WTC11 (cell line): ENCODE data around the gene HCN1. TPM values are rescaled to one million over a fixed set of nuclear protein-coding genes. Genes with fewer than 3 reads are reported as not detected.
"Not testable (repeated sequence)": the region's sequence is repeated elsewhere in the genome, so short reads cannot be mapped to it uniquely, and the experiment has no call there.

Source experiments
- ATAC-seq: fragments of 200-7000 bp; cut with Tn5 transposase; 2 replicates; pipeline ENCODE4 v1.10.0; 2021; ENCODE audit warnings: mild to moderate bottlenecking, moderate library complexity
- CTCF ChIA-PET: fragments of 300-600 bp; sonication (Branson Sonifier 250); formaldehyde crosslinking; loops from one replicate; lab custom pipeline; 2021; ENCODE audit warnings: antibody characterized with exemption; lab: Charles Lee
- POLR2A ChIA-PET: fragments of 350-600 bp; sonication (Branson Sonifier 250); formaldehyde crosslinking; loops from one replicate; lab custom pipeline; 2021; ENCODE audit warnings: antibody characterized with exemption; lab: Charles Lee
- DNase-seq: peaks from one replicate; pipeline ENCODE4 v3.0.0; 2021; ENCODE audit warnings: low spot score
- H3K27ac Mint-ChIP-seq: 2 replicates; pipeline ENCODE4 v1.8.0; 2021; ENCODE audit warnings: mixed read lengths
- H3K27me3 Mint-ChIP-seq: 2 replicates; pipeline ENCODE4 v1.8.0; 2021; ENCODE audit warnings: low read depth, mild to moderate bottlenecking, moderate library complexity, mixed read lengths
- H3K36me3 Mint-ChIP-seq: 2 replicates; pipeline ENCODE4 v1.8.0; 2021; ENCODE audit warnings: mixed read lengths
- H3K4me1 Mint-ChIP-seq: 2 replicates; pipeline ENCODE4 v1.8.0; 2022; ENCODE audit warnings: mixed read lengths
- H3K4me3 Mint-ChIP-seq: 2 replicates; pipeline ENCODE4 v1.8.0; 2021; ENCODE audit warnings: mild to moderate bottlenecking, moderate library complexity, mixed read lengths
- H3K9me3 Mint-ChIP-seq: 2 replicates; pipeline ENCODE4 v1.8.0; 2021; ENCODE audit warnings: mixed read lengths
- ATF3 ChIP-seq: sonication (generic); formaldehyde crosslinking; conservative IDR thresholded peaks from 2 replicates; pipeline ENCODE4 v1.8.1; 2022; ENCODE audit warnings: mild to moderate bottlenecking, missing genetic modification reagents
- CTCF ChIP-seq: fragments of 200-600 bp; IDR thresholded peaks from 2 replicates; pipeline ENCODE4 v1.8.0; 2022; ENCODE audit warnings: antibody characterized with exemption
- E2F4 ChIP-seq: sonication (generic); formaldehyde crosslinking; IDR thresholded peaks from 2 replicates; pipeline ENCODE4 v1.8.1; 2022; ENCODE audit warnings: low read depth, mild to moderate bottlenecking, moderate library complexity, missing genetic modification reagents, borderline replicate concordance
- E2F5 ChIP-seq: sonication (generic); formaldehyde crosslinking; IDR thresholded peaks from 2 replicates; pipeline ENCODE4 v1.8.1; 2022; ENCODE audit warnings: mild to moderate bottlenecking, moderate library complexity, missing genetic modification reagents
- ELF4 ChIP-seq: sonication (generic); formaldehyde crosslinking; IDR thresholded peaks from 2 replicates; pipeline ENCODE4 v1.8.1; 2022; ENCODE audit warnings: low read depth, mild to moderate bottlenecking, moderate library complexity, missing genetic modification reagents
- JAZF1 ChIP-seq: fragments of 250-450 bp; sonication (Bioruptor Pico); IDR thresholded peaks from 2 replicates; pipeline ENCODE4 v1.9.0; 2021; ENCODE audit warnings: moderate library complexity, mild to moderate bottlenecking, inconsistent platforms
- NFYB ChIP-seq: sonication (generic); formaldehyde crosslinking; conservative IDR thresholded peaks from 2 replicates; pipeline ENCODE4 v1.8.0; 2022; ENCODE audit warnings: low read depth, missing genetic modification reagents
- RORB ChIP-seq: fragments of 250-450 bp; sonication (Bioruptor Pico); IDR thresholded peaks from 2 replicates; pipeline ENCODE4 v1.9.0; 2021; ENCODE audit warnings: mild to moderate bottlenecking
- SP1 ChIP-seq: sonication (generic); formaldehyde crosslinking; conservative IDR thresholded peaks from 2 replicates; pipeline ENCODE4 v1.8.1; 2022; ENCODE audit warnings: missing genetic modification reagents
- ZBTB21 ChIP-seq: sonication (generic); formaldehyde crosslinking; IDR thresholded peaks from 2 replicates; pipeline ENCODE4 v1.8.1; 2023; ENCODE audit warnings: mild to moderate bottlenecking, missing genetic modification reagents, borderline replicate concordance
- ZNF232 ChIP-seq: sonication (generic); formaldehyde crosslinking; IDR thresholded peaks from 2 replicates; pipeline ENCODE4 v1.8.0; 2022; ENCODE audit warnings: mild to moderate bottlenecking, missing genetic modification reagents
- ZNF512 ChIP-seq: sonication (generic); formaldehyde crosslinking; IDR thresholded peaks from 2 replicates; pipeline ENCODE4 v1.8.1; 2022; ENCODE audit warnings: missing genetic modification reagents, borderline replicate concordance
- ZSCAN18 ChIP-seq: fragments of 250-450 bp; sonication (Bioruptor Pico); IDR thresholded peaks from 2 replicates; pipeline ENCODE4 v2.1.2; 2022; ENCODE audit warnings: mild to moderate bottlenecking, moderate library complexity
- total RNA-seq: library from RNA; stranded (reverse); gene quantifications from 3 replicates; pipeline ENCODE4 v1.2.3, GENCODE V29; 2021

Gene HCN1
- total RNA-seq, 1 experiment from 2014 or later = 2.2 TPM

- no peak for TF ChIP-seq ELF4
- no peak for TF ChIP-seq ZSCAN18
- TF ChIP-seq, all 79 proteins: peak for 0
Measured at GRCh38 chr5:45491368-45491767, 204.8 kb downstream of the HCN1 start (continued).

- ChIA-PET CTCF (interaction anchor here (2.0 kb wide), 1 partner anchor 36 kb away, joined by 4 read pairs; no protein-coding TSS in a partner anchor), POLR2A (no interaction called here)
- H3K4me1 Mint-ChIP-seq = peaks cover 8% of the 10 kb centered on the region
- H3K4me3 Mint-ChIP-seq = no peak overlapping the region
- no peaks in the 10 kb centered on the region for H3K36me3 Mint-ChIP-seq
- H3K27me3 Mint-ChIP-seq = peaks cover 12% of the 10 kb centered on the region; the same call in 1 of the 2 replicates
- H3K27ac Mint-ChIP-seq = no peak overlapping the region
- no peaks in the 10 kb centered on the region for H3K9me3 Mint-ChIP-seq
- ATAC-seq (no peak), DNase-seq (no peak)
- TF ChIP-seq CTCF (no peak), ZBTB21 (CRISPR knock-in tag) (no peak)
Measured at GRCh38 chr5:45484781-45485180, 211.4 kb downstream of the HCN1 start.

GRCh38 chr5:45454114-45454513 is 242.1 kb downstream of the HCN1 start:
- peak; percentile 92 for TF ChIP-seq NFYB (CRISPR knock-in tag)
- no peak for TF ChIP-seq ZNF232 (CRISPR knock-in tag)
- peak; percentile 20 for DNase-seq
- H3K4me1 Mint-ChIP-seq = peaks cover 7% of the 10 kb centered on the region
- peak; percentile 98 for ATAC-seq
- no peaks in the 10 kb centered on the region for H3K27me3 Mint-ChIP-seq
- H3K4me3 Mint-ChIP-seq = no peak overlapping the region
- H3K9me3 Mint-ChIP-seq = no peaks in the 10 kb centered on the region
- ChIA-PET CTCF (no interaction called here), POLR2A (no interaction called here)
- no peaks in the 10 kb centered on the region for H3K36me3 Mint-ChIP-seq
- H3K27ac Mint-ChIP-seq = peak overlapping the region; percentile 84; the same call in 1 of the 2 replicates

GRCh38 chr5:45444856-45445255 is 251.3 kb downstream of the HCN1 start:
- POLR2A ChIA-PET, DNase-seq, H3K27me3 Mint-ChIP-seq, CTCF ChIA-PET, H3K4me3 Mint-ChIP-seq, ATAC-seq, H3K4me1 Mint-ChIP-seq, H3K27ac Mint-ChIP-seq: not testable (repeated sequence)
- Mint-ChIP-seq H3K36me3 (peaks cover 22% of the 10 kb centered on the region), H3K9me3 (peaks cover 15% of the 10 kb centered on the region)

- TF ChIP-seq SP1 (CRISPR knock-in tag) = no peak
- H3K4me3 Mint-ChIP-seq = no peak overlapping the region
- no peak overlapping the region for H3K27ac Mint-ChIP-seq
- ChIA-PET CTCF (no interaction called here), POLR2A (no interaction called here)
- no peak for DNase-seq
- H3K4me1 Mint-ChIP-seq = no peaks in the 10 kb centered on the region
- H3K36me3 Mint-ChIP-seq = peaks cover 8% of the 10 kb centered on the region
- H3K9me3 Mint-ChIP-seq = peaks cover under 1% of the 10 kb centered on the region
- no peaks in the 10 kb centered on the region for H3K27me3 Mint-ChIP-seq
- ATAC-seq = no peak
Measured at GRCh38 chr5:45440466-45440865, 255.7 kb downstream of the HCN1 start.

GRCh38 chr5:45437752-45438151 is 258.4 kb downstream of the HCN1 start:
- ATAC-seq = no peak
- TF ChIP-seq E2F4 (CRISPR knock-in tag) (no peak), RORB (CRISPR knock-in tag) (no peak), JAZF1 (CRISPR knock-in tag) (no peak), ATF3 (CRISPR knock-in tag) (no peak), ZNF512 (no peak), E2F5 (CRISPR knock-in tag) (no peak), CTCF (no peak)
- POLR2A ChIA-PET = interaction anchor here (0.6 kb wide), 1 partner anchor 162 kb away, joined by 3 read pairs; no protein-coding TSS in a partner anchor

More at GRCh38 chr5:45437752-45438151, 258.4 kb downstream of the HCN1 start:
- H3K27ac Mint-ChIP-seq = no peak overlapping the region
- H3K36me3 Mint-ChIP-seq = no peaks in the 10 kb centered on the region
- CTCF ChIA-PET = no interaction called here
- no peaks in the 10 kb centered on the region for H3K9me3 Mint-ChIP-seq
- no peak overlapping the region for H3K4me3 Mint-ChIP-seq
- no peak for DNase-seq
- H3K27me3 Mint-ChIP-seq = no peaks in the 10 kb centered on the region
- no peaks in the 10 kb centered on the region for H3K4me1 Mint-ChIP-seq
